Keratinocyte (primary cell): ENCODE data around the gene TENM4.

Source experiments
- CTCF ChIP-seq, 3 experiments: IDR thresholded peaks in 1 of 3; conservative IDR thresholded peaks in 1 of 3; optimal IDR thresholded peaks in 1 of 3; 2 replicates in 2 of 3; 3 replicates in 1 of 3; pipeline versions ENCODE3 to v1.5.1; 2011; ENCODE audit warnings: low read length in 3 of 3, mild to moderate bottlenecking in 3 of 3, moderate library complexity in 2 of 3, control low read depth in 1 of 3, inconsistent platforms in 1 of 3; ENCODE audit not compliant: insufficient read depth in 2 of 3; ENCODE audit errors: extremely low read depth in 1 of 3
- EZH2 ChIP-seq: IDR thresholded peaks from one replicate; pipeline ENCODE4 v1.6.1; 2012; ENCODE audit warnings: inconsistent platforms, mild to moderate bottlenecking, low read length, moderate library complexity

- TF ChIP-seq CTCF (optimal IDR thresholded peaks at IDR 0.05 in 1 of 3, IDR thresholded peaks at IDR 0.05 in 1 of 3, conservative IDR thresholded peaks at IDR 0.05 in 1 of 3; ENCODE audit: extremely low read depth in 1 of 3, insufficient read depth in 2 of 3, low read length in 3 of 3), result no peak
- no peak for TF ChIP-seq EZH2
Measured at GRCh38 chr11:79227308-79227707, 213.5 kb downstream of the TENM4 start.
